ENCODE measurements around the gene CSNK1D.

The CSNK1D gene

DNA sequence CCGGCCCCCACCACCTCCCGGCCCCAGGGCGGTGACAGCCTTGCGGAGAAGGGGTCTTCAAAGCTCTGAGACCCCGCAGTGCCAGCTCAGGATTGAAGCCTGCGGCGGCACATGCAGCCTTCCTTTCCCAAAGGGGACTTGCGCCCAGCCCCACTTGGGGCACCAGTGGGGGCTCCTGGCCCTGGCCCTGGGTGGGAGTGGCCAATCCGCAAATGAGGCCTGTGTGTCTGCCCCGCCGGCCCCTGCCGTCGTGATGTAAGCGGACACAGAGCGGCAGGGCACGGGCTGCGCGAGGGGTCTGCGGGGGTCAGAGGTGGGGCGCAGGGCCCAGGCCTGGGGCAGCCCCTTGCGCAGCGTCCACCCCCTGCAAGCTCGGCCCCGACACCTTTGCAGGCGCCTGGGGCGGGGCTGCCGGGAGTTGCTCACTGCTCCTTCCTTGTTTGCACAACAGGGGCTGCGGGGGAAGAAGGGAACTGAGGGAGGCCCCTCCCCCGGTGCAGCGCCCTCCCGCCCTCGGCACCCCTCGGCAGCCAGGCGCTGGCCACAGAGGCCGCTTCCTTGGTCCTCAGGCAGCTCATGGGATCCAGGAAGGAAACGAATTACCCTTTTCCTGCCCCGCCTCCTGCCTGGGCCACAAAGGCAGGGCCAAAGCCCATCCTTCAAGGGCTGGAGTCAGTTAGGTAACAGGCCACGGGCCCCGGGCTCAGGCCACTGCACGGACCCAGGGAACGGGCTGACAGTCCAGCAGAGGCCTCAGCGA, 41.8 kb downstream of the CSNK1D start:
- TF ChIP-seq GATA3 (IDR thresholded peaks at IDR 0.05; ENCODE audit: low read depth, low read length) (no peak), GATA2 (IDR thresholded peaks at IDR 0.05; ENCODE audit: low read depth, low read length) (no peak)

DNA sequence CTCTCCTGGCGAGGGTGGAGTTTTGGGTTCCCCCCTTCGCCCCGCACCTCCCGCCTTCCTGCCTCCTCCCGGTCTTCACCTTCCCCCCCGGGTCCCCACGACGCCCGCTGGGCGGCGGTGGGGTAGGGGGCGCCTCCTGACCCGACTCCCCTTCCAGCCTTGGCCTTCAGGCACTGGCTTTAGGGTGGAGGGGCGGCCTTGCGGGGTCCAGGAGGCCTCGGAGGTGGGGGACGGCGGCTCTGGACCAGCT, 42.3 kb downstream of the CSNK1D start:
- no peak for TF ChIP-seq GATA3 (IDR thresholded peaks at IDR 0.05; ENCODE audit: low read depth, low read length)
- no peak for TF ChIP-seq GATA2 (IDR thresholded peaks at IDR 0.05; ENCODE audit: low read depth, low read length)

- no peak for TF ChIP-seq GATA3 (IDR thresholded peaks at IDR 0.05; ENCODE audit: low read depth, low read length)
- no peak for TF ChIP-seq GATA2 (IDR thresholded peaks at IDR 0.05; ENCODE audit: low read depth, low read length)
These were observed 42.7 kb downstream of the CSNK1D start for GRCh38 chr17:82230609-82231311.

- no peak for TF ChIP-seq GATA3 (IDR thresholded peaks at IDR 0.05; ENCODE audit: low read depth, low read length)
- TF ChIP-seq GATA2 (IDR thresholded peaks at IDR 0.05; ENCODE audit: low read depth, low read length) = no peak
These were observed 43.5 kb downstream of the CSNK1D start for GRCh38 chr17:82229698-82230608.

DNA sequence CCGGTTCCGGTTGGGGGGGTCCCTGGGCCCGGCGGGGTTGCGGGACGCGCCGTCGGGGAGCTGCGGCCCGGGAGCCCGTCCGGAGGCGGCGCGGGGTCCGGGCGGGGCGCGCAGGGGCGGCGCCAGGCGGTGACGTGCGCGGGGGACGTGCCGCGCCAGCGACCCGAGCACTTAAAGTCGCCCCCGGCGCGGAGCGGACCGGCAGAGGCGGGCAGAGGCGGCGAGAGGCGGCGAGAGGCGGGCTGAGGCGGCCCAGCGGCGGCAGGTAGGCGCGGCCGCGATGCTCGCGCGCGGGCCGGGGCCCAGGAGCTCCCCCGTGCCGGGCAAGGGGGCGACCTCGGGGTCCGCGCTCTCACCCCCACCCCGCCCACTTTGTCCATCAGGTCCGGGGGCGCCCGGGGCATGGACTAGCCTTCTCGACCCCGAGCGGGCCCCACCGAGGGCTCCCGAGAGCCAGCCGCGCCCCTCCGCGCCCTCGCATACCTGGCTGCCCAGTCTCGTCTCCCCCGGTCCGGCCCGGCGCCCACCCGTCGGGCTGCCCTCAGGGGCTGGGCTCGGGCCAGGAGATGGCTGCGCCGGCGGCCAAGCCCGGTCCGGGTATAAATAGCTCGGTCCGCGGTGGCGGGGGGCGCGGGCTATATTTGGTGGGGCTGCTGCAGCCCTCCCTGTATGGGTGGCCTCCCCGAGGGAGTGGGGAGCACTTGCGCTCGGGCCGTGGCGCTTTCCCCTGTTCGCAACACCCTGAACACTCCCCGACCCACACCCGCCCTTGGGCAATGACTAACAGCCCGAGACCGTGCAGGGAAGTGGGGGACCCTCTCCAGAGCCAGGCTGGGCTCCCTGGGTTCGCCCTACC, 44.4 kb downstream of the CSNK1D start, which contains the start of gene SLC16A3:
TSS of gene SLC16A3 (plus strand) at position 201 of the 856 bp plus-strand sequence. CDS start 6,967 bp downstream, outside the sequence.
- TF ChIP-seq GATA2 (IDR thresholded peaks at IDR 0.05; ENCODE audit: low read depth, low read length) (no peak), GATA3 (IDR thresholded peaks at IDR 0.05; ENCODE audit: low read depth, low read length) (no peak)

- TF ChIP-seq GATA2 (IDR thresholded peaks at IDR 0.05; ENCODE audit: low read depth, low read length) = no peak
These were observed 45.1 kb downstream of the CSNK1D start for GRCh38 chr17:82228278-82228841.

GRCh38 chr17:82227629-82228277, 45.7 kb downstream of the CSNK1D start:
- TF ChIP-seq GATA3 (IDR thresholded peaks at IDR 0.05; ENCODE audit: low read depth, low read length) = no peak
- no peak for TF ChIP-seq GATA2 (IDR thresholded peaks at IDR 0.05; ENCODE audit: low read depth, low read length)

GRCh38 chr17:82226809-82227628, 46.5 kb downstream of the CSNK1D start:
- no peak for TF ChIP-seq GATA3 (IDR thresholded peaks at IDR 0.05; ENCODE audit: low read depth, low read length)
- no peak for TF ChIP-seq GATA2 (IDR thresholded peaks at IDR 0.05; ENCODE audit: low read depth, low read length)

DNA sequence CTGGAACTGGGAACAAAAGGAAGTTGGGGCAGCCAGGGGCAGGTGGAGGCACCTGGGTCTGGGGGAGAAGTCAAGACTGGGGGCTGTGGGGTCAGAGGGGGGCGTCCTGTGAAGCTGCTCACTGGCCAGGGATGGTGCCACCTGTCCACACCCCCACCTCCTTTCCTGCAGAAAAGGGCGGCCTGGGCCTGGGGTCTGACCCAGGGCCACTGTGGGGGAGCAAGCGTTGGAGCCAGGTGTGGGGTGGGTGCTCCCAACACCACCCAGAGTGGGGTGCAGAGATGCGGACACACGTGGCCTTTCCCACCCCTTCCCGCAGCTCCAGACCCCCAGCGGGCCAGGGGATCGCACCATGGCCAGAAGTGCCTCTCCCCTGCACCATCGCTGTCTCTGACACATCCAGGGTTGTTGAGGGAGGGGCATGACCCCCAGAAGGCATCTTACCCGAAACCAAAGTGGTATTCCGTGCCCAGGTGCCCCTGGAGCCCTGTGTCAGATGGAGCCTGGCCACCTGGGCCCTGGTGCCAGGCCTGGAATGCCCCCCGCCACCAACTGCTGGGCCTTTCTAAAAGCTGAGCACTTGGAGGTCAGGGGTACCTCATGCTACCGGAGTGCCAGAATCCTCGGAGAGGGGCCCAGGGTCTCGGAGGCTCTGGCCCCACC, 47.2 kb downstream of the CSNK1D start:
- no peak for TF ChIP-seq GATA2 (IDR thresholded peaks at IDR 0.05; ENCODE audit: low read depth, low read length)
- no peak for TF ChIP-seq GATA3 (IDR thresholded peaks at IDR 0.05; ENCODE audit: low read depth, low read length)

DNA sequence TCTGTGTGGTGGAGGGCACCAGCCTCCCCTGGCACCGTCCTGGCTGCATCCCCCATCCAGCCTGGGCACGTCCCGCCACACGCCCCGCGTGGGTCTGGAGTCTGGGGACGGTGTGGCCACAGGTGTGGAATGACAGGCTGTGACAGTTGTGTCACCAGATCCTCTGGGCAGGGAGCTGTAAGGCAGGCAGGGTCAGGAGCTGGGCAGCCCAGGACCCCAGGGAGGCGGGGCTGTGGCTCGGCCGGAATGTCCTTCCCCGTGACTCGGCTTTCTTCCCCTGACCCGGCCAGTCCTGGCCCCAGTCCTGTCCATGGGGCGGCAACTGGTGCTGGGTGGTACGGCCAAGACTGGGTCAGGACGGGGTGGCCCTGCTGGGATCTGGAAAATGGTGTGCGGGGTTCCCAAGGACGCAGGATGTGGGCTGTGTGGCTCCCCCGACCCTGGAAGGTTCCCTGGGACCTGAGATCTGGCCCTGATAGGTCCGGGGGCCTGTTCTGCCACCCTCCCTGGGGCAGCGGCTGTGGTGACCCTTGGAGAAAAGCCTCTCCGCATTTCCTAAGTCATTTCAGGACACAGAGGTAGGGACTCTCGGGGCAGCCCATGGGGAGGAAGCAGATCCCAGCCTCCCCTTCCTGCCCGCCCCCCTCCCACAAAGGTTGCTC, 48.0 kb downstream of the CSNK1D start:
- TF ChIP-seq GATA3 (IDR thresholded peaks at IDR 0.05; ENCODE audit: low read depth, low read length) (no peak), GATA2 (IDR thresholded peaks at IDR 0.05; ENCODE audit: low read depth, low read length) (no peak)

DNA sequence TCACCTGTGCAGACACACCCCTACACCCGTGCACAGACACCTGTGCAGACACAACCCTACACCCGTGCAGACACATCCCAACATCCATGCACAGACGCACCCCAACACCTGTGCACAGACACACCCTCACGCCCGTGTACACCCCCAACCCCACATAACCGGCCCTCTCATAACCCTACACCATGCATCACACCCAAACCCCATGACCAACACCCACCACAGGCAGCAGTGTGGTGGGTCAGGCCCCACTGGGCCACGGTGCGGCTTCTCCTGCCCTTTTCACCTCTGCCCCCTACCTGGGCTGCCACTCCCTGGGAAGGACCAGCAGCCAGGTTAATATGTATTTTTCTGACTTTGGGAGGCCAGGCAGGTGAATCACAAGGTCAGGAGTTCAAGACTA, 48.8 kb downstream of the CSNK1D start:
- TF ChIP-seq GATA3 (IDR thresholded peaks at IDR 0.05; ENCODE audit: low read depth, low read length) = no peak
- no peak for TF ChIP-seq GATA2 (IDR thresholded peaks at IDR 0.05; ENCODE audit: low read depth, low read length)

Measured in SH-SY5Y (cell line).